Adrenal gland (tissue), 12 donors: ENCODE data around the gene CCDC170. TPM values are rescaled to one million over a fixed set of nuclear protein-coding genes. Genes with fewer than 3 reads are reported as not detected.

Source experiments
- DNase-seq, 7 donors: peaks; one replicate each; pipeline ENCODE4 v3.0.0-alpha.2; 2019 to 2020
- H3K27ac ChIP-seq, 5 donors: fragments of 200-600 bp; sonication (generic) in 4 of 5; 1 replicate in 3 of 5; 2 replicates in 2 of 5; pipeline versions ENCODE4 v1.5.1 to v1.8.0; 2016 to 2020; ENCODE audit warnings: mild to moderate bottlenecking in 1 of 5
- H3K27me3 ChIP-seq: fragments of 200-600 bp; 2 replicates; pipeline ENCODE4 v1.8.0; 2021
- H3K36me3 ChIP-seq, 2 donors: fragments of 200-600 bp; replicated peaks in 1 of 2; 1 replicate in 1 of 2; 2 replicates in 1 of 2; pipeline versions ENCODE4 v1.5.1 to v1.8.0; 2018 to 2022
- H3K4me1 ChIP-seq, 2 donors: fragments of 200-600 bp; replicated peaks in 1 of 2; 1 replicate in 1 of 2; 2 replicates in 1 of 2; pipeline versions ENCODE4 v1.5.1 to v1.8.0; 2018 to 2021
- H3K4me3 ChIP-seq, 4 donors: fragments of 200-600 bp; sonication (generic) in 3 of 4; one replicate each; pipeline ENCODE4 v1.5.1; 2016 to 2018
- H3K9me3 ChIP-seq, 3 donors: fragments of 200-600 bp; sonication (generic) in 1 of 3; replicated peaks in 1 of 3; 1 replicate in 2 of 3; 2 replicates in 1 of 3; pipeline versions ENCODE4 v1.5.1 to v1.8.0; 2016 to 2021
- CTCF ChIP-seq, 6 experiments: fragments of 450-650 bp in 4 of 6; fragments of 200-600 bp in 2 of 6; sonication (generic) in 1 of 6; IDR thresholded peaks; 1 replicate in 5 of 6; 2 replicates in 1 of 6; pipeline versions ENCODE4 v1.5.1 to v1.8.0; 2016 to 2021; ENCODE audit warnings: antibody characterized with exemption in 6 of 6, mild to moderate bottlenecking in 2 of 6, moderate library complexity in 1 of 6
- POLR2A ChIP-seq, 2 donors: fragments of 450-650 bp; IDR thresholded peaks; one replicate each; pipeline ENCODE4 v1.6.1; 2017; ENCODE audit warnings: antibody characterized with exemption in 2 of 2, mild to moderate bottlenecking in 2 of 2, moderate library complexity in 1 of 2
- WGBS, 4 donors: extraction: QIAGEN DNeasy Blood & Tissue Kit in 2 of 4; methylation state at CpG; one replicate each; pipeline versions ENCODE4 v1.1.5 to v1.1.7; 2013 to 2017; 5-methylcytosine and 5-hydroxymethylcytosine counted together
- intact Hi-C, 2 donors: fragments of 100-400 bp; cut with DNase I; formaldehyde crosslinking; loops; one replicate each; pipeline versions ENCODE4 v1.14.1 to v1.15.0; 2022 to 2023
- polyA plus RNA-seq, 3 donors: library from polyadenylated mRNA; stranded (reverse); fragments of 200-250 nt in 2 of 3; fragments of 350-450 nt in 1 of 3; fragmentation: Illumina TruSeq in 1 of 3; extraction: RNeasy Lipid Tissue Mini Kit (QIAGEN cat#74804) in 1 of 3; gene quantifications; one replicate each; pipeline ENCODE4 v1.2.3, GENCODE V29; 2013 to 2014
- total RNA-seq, 9 donors: library from RNA; depleted of rRNA in 4 of 9; stranded (reverse); fragments of >200 nt in 4 of 9; fragments of 120-200 nt in 1 of 9; fragmentation: NEBNext Ultra II Directional in 1 of 9; extraction: Animal tissue kit (Norgen Biotek cat#: 25700) in 1 of 9; gene quantifications; one replicate each; pipeline versions ENCODE4 v1.1.0 to v1.2.4, GENCODE V29; 2013 to 2023
- donor health status: healthy with polysubstance abuse.
- donor health status: Bipolar disorder and iron deficiency.
- donor health status: DM: yes; HTN: yes; CAD: no.
- donor health status: DM: no; HTN: no; CAD: no.
- donor health status: DM: no; HTN: no; CAD: no.
- donor health status: DM: yes; HTN: yes; CAD: no.

Gene CCDC170
- total and polyA plus RNA-seq, 12 donors = 2.0 to 13.5 (median 6.1) TPM

- Histone ChIP-seq H3K36me3 (no peaks in the 10 kb centered on the region), H3K27ac (no peak overlapping the region), H3K4me3 (no peak overlapping the region), H3K4me1 (no peaks in the 10 kb centered on the region), H3K9me3 (no peaks in the 10 kb centered on the region), H3K27me3 (no peaks in the 10 kb centered on the region)
- no peak for DNase-seq
- intact Hi-C loops = no loop called here
- WGBS, 4 donors = 52 to 70% (median 60%) methylated on average over 4 of the region's 4 CpGs
- TF ChIP-seq CTCF (IDR thresholded peaks at IDR 0.05) = no peak
These were observed 168.1 kb downstream of the CCDC170 start for GRCh38 chr6:151661928-151662327.

GRCh38 chr6:151663559-151663958 is 169.7 kb downstream of the CCDC170 start:
- WGBS, 4 donors = 88 to 99% (median 96%) methylated on average over 2 of the region's 2 CpGs
- Histone ChIP-seq H3K27ac (no peak overlapping the region), H3K36me3 (no peaks in the 10 kb centered on the region), H3K4me3 (no peak overlapping the region), H3K27me3 (no peaks in the 10 kb centered on the region), H3K4me1 (no peaks in the 10 kb centered on the region), H3K9me3 (no peaks in the 10 kb centered on the region)
- TF ChIP-seq POLR2A (IDR thresholded peaks at IDR 0.05) (no peak), CTCF (IDR thresholded peaks at IDR 0.05) (no peak)
- DNase-seq = no peak
- intact Hi-C loops = no loop called here

- Histone ChIP-seq H3K4me1 (no peaks in the 10 kb centered on the region), H3K36me3 (no peaks in the 10 kb centered on the region), H3K9me3 (no peaks in the 10 kb centered on the region), H3K4me3 (no peak overlapping the region), H3K27me3 (no peaks in the 10 kb centered on the region), H3K27ac (no peak overlapping the region)
- TF ChIP-seq CTCF (IDR thresholded peaks at IDR 0.05) (no peak), POLR2A (IDR thresholded peaks at IDR 0.05) (no peak)
- intact Hi-C loops = no loop called here
- DNase-seq = no peak
- WGBS, 4 donors = 77 to 90% (median 82%) methylated on average over 5 of the region's 5 CpGs
These were observed 170.6 kb downstream of the CCDC170 start for GRCh38 chr6:151664390-151664789.

GRCh38 chr6:151665329-151665728 is 171.5 kb downstream of the CCDC170 start:
- no peaks in the 10 kb centered on the region for H3K36me3 ChIP-seq
- no peak overlapping the region for H3K27ac ChIP-seq
- WGBS, 4 donors = 83 to 85% (median 83%) methylated on average over 7 of the region's 7 CpGs
- intact Hi-C loops = no loop called here
- H3K27me3 ChIP-seq = no peaks in the 10 kb centered on the region
- no peak for TF ChIP-seq POLR2A (IDR thresholded peaks at IDR 0.05)
- TF ChIP-seq CTCF (IDR thresholded peaks at IDR 0.05) = no peak
- H3K4me3 ChIP-seq = no peak overlapping the region
- H3K4me1 ChIP-seq = no peaks in the 10 kb centered on the region
- H3K9me3 ChIP-seq = no peaks in the 10 kb centered on the region
- DNase-seq = no peak
